ENCODE data around the gene GRID2.

DNA sequence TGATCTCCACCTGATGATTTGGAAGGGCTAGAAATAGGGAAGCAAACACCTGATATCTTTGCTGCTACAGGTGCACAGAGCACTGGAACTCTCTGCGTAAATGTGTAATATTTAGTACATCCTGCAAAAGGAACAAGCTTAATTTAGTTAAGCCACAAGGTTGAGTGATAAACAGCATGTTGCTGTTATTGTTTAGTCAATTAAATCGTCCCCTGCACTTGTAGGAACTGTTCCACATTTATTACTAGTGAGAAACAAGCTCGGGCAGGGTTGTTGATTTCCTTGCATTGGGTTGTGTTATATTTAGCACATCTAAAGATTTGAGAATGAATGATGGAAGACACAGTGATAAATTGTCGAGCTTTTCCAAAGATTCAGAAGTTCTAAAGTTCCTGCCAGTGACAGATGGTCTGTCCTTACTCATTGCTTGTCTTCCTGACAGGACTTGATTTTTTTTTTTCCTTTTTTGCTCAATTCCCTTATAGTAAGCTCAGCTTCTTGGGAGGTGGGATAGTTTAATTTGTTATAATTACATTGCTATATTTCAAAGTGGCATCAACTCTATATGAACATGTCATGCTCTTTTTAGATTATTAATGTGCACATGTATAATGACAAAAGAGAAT lies 897.8 kb downstream of the GRID2 start:
- TF ChIP-seq, protein P1, sequence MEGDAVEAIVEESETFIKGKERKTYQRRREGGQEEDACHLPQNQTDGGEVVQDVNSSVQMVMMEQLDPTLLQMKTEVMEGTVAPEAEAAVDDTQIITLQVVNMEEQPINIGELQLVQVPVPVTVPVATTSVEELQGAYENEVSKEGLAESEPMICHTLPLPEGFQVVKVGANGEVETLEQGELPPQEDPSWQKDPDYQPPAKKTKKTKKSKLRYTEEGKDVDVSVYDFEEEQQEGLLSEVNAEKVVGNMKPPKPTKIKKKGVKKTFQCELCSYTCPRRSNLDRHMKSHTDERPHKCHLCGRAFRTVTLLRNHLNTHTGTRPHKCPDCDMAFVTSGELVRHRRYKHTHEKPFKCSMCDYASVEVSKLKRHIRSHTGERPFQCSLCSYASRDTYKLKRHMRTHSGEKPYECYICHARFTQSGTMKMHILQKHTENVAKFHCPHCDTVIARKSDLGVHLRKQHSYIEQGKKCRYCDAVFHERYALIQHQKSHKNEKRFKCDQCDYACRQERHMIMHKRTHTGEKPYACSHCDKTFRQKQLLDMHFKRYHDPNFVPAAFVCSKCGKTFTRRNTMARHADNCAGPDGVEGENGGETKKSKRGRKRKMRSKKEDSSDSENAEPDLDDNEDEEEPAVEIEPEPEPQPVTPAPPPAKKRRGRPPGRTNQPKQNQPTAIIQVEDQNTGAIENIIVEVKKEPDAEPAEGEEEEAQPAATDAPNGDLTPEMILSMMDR (IDR thresholded peaks at IDR 0.05) = no peak
- TF ChIP-seq EP300 (IDR thresholded peaks at IDR 0.05) = no peak

Data from tibial nerve (tissue), 4 donors.